Esophagus muscularis mucosa (tissue), 4 donors: Measurements from ENCODE around the gene DOCK10. TPM values are rescaled to one million over a fixed set of nuclear protein-coding genes. Genes with fewer than 3 reads are reported as not detected.

Experiments used
- DNase-seq: peaks from one replicate; pipeline ENCODE4 v3.0.0-alpha.2; 2017; ENCODE audit errors: extremely low spot score
- H3K27ac ChIP-seq, 4 donors: fragments of 200-600 bp; sonication (generic); replicated peaks in 1 of 4; 1 replicate in 3 of 4; 2 replicates in 1 of 4; pipeline ENCODE4 v1.5.1; 2016 to 2019; ENCODE audit warnings: mild to moderate bottlenecking in 1 of 4
- H3K27me3 ChIP-seq, 4 donors: fragments of 200-600 bp; sonication (generic); one replicate each; pipeline versions ENCODE4 v1.5.1 to v1.6.0; 2016 to 2019
- H3K36me3 ChIP-seq, 4 donors: fragments of 200-600 bp; sonication (generic); one replicate each; pipeline ENCODE4 v1.5.1; 2016 to 2019
- H3K4me1 ChIP-seq, 4 donors: fragments of 200-600 bp; sonication (generic); one replicate each; pipeline ENCODE4 v1.5.1; 2016 to 2019
- H3K4me3 ChIP-seq, 4 donors: fragments of 200-600 bp; sonication (generic); 1 replicate in 2 of 4; 2 replicates in 2 of 4; pipeline ENCODE4 v1.5.1; 2016 to 2019; ENCODE audit warnings: mild to moderate bottlenecking in 4 of 4, moderate library complexity in 1 of 4
- H3K9me3 ChIP-seq, 4 donors: fragments of 200-600 bp; sonication (generic); 1 replicate in 3 of 4; 2 replicates in 1 of 4; pipeline ENCODE4 v1.5.1; 2016 to 2019
- EP300 ChIP-seq: sonication (generic); formaldehyde crosslinking; IDR thresholded peaks from one replicate; pipeline ENCODE4 v1.6.1; 2017; ENCODE audit warnings: antibody characterized with exemption
- POLR2A ChIP-seq: fragments of 450-650 bp; IDR thresholded peaks from one replicate; pipeline ENCODE4 v1.6.1; 2017; ENCODE audit warnings: antibody characterized with exemption, moderate library complexity, mild to moderate bottlenecking, low read depth
- POLR2AphosphoS5 ChIP-seq, 2 donors: sonication (generic); formaldehyde crosslinking; IDR thresholded peaks; one replicate each; pipeline ENCODE4 v1.6.1; 2017; ENCODE audit warnings: antibody characterized with exemption in 2 of 2
- WGBS: methylation state at CpG from one replicate; pipeline ENCODE4 v1.1.5; 2018; 5-methylcytosine and 5-hydroxymethylcytosine counted together
- intact Hi-C: fragments of 100-400 bp; cut with DNase I; formaldehyde crosslinking; loops from one replicate; pipeline ENCODE4 v1.15.1; 2023
- total RNA-seq, 4 donors: library from RNA; depleted of rRNA; stranded (reverse); fragments of >200 nt; gene quantifications; one replicate each; pipeline versions ENCODE4 v1.1.0 to v1.2.1, GENCODE V29; 2016
- TF ChIP-seq, protein P1 (sequence below), 3 experiments: fragments of 200-600 bp in 2 of 3; fragments of 450-650 bp in 1 of 3; sonication (generic) in 2 of 3; IDR thresholded peaks; one replicate each; pipeline ENCODE4 v1.5.1; 2017 to 2019; ENCODE audit warnings: antibody characterized with exemption in 3 of 3, mild to moderate bottlenecking in 2 of 3, moderate library complexity in 1 of 3

Gene DOCK10
- total RNA-seq, 4 donors from 2014 or later = 1.9 to 11.6 (median 6.3) TPM

DNA sequence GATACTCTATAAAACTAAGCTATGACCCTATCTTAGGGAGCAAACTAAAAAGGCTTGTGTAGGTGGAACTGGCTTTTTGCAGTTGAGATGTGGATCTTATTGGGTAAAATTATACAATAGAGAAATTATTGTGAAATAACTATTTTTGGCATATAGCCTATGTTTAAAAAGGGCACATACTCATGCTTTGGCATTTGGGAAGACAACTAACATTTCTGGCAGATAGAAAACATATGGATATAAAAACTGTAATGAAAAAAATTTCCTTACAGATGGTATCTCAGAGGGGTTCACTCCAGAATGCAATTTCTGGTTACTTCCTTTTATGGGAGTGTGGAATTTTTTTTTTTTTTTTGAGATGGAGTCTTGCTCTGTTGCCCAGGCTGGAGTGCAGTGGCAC lies 206.0 kb downstream of the DOCK10 start:
- H3K27me3 ChIP-seq = no peaks in the 10 kb centered on the region
- no peaks in the 10 kb centered on the region for H3K4me1 ChIP-seq
- TF ChIP-seq, protein P1, sequence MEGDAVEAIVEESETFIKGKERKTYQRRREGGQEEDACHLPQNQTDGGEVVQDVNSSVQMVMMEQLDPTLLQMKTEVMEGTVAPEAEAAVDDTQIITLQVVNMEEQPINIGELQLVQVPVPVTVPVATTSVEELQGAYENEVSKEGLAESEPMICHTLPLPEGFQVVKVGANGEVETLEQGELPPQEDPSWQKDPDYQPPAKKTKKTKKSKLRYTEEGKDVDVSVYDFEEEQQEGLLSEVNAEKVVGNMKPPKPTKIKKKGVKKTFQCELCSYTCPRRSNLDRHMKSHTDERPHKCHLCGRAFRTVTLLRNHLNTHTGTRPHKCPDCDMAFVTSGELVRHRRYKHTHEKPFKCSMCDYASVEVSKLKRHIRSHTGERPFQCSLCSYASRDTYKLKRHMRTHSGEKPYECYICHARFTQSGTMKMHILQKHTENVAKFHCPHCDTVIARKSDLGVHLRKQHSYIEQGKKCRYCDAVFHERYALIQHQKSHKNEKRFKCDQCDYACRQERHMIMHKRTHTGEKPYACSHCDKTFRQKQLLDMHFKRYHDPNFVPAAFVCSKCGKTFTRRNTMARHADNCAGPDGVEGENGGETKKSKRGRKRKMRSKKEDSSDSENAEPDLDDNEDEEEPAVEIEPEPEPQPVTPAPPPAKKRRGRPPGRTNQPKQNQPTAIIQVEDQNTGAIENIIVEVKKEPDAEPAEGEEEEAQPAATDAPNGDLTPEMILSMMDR (IDR thresholded peaks at IDR 0.05) = no peak
- no peak for TF ChIP-seq POLR2A
- TF ChIP-seq EP300 = no peak
- no peak for TF ChIP-seq POLR2AphosphoS5 (IDR thresholded peaks at IDR 0.05)
- H3K9me3 ChIP-seq = no peaks in the 10 kb centered on the region
- no peak overlapping the region for H3K4me3 ChIP-seq
- intact Hi-C loops = no loop called here
- peaks cover 0 to 7% (median 0%) of the 10 kb centered on the region in 4 donors for H3K36me3 ChIP-seq
- no peak overlapping the region for H3K27ac ChIP-seq
- no peak for DNase-seq

DNA sequence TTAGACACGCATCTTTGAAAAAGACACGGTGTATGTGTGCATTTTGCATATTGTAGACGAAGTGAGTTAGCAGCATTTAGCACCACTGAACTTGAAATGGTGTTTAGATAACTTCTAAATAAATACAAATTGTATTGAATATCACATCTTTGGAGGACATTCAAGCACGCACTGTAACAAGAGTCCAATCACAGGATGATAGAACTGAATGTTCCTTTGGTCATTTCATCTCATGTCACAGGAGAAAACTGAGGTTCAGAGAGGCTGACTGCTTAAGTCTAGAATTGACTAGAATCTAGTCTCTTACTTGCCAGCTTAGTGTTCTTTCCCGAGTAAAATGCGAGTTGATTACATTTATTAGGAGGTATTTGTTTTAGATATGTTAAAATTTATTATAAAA lies 206.9 kb downstream of the DOCK10 start:
- Histone ChIP-seq H3K27ac (no peak overlapping the region), H3K27me3 (no peaks in the 10 kb centered on the region), H3K4me3 (no peak overlapping the region), H3K36me3 (peaks cover 0 to 7% (median 0%) of the 10 kb centered on the region in 4 donors), H3K4me1 (no peaks in the 10 kb centered on the region), H3K9me3 (no peaks in the 10 kb centered on the region)
- WGBS = 98% methylated on average over 6 of the region's 6 CpGs
- intact Hi-C loops = no loop called here
- no peak for DNase-seq
- TF ChIP-seq POLR2AphosphoS5 (IDR thresholded peaks at IDR 0.05) = no peak
- no peak for TF ChIP-seq EP300
- TF ChIP-seq, protein P1 (IDR thresholded peaks at IDR 0.05) = no peak
- TF ChIP-seq POLR2A = no peak

DNA sequence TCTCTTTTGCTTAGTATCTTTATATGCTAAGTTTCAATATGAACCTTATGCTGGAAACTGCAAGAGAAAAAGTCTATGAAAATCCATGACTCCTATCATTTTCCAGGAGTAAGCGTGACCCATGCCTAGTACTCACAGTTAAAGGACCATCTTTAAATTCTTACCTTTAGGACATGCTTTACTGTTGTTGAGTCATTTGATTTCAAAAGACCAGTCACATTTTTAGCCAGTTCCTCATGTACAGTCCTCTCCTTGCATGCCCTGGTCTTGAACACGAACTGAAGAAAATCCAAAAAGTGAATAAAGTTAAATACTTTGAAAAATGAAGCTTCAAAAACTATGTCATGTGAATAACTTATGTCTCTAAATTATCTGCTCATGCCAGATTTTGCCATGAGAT lies 208.3 kb downstream of the DOCK10 start:
- WGBS = 89% methylated on average over 2 of the region's 2 CpGs
- Histone ChIP-seq H3K4me1 (no peaks in the 10 kb centered on the region), H3K36me3 (peaks cover 0 to 15% (median 0%) of the 10 kb centered on the region in 4 donors), H3K9me3 (no peaks in the 10 kb centered on the region), H3K27me3 (no peaks in the 10 kb centered on the region), H3K27ac (no peak overlapping the region), H3K4me3 (no peak overlapping the region)
- no peak for DNase-seq
- intact Hi-C loops = no loop called here
- TF ChIP-seq POLR2A (no peak), EP300 (no peak), POLR2AphosphoS5 (IDR thresholded peaks at IDR 0.05) (no peak)
- TF ChIP-seq, protein P1 (IDR thresholded peaks at IDR 0.05) = no peak

DNA sequence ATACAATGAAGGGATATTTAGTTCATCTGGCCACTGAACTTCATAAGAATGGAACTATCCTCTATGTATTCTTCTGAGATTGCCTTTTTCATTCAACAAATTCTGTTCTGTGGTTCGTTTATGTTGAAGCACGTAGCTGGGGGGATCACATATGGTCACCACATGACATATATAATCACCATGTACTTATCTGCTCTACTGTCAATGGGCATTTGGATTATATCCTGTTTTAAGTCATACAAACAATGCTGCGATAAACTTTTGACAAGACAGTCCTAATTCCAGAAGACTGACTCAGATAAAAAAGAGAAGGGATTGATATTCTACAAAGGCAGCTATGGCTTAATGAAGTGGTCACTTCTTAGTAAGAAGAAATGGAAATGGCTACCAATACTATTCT lies 210.1 kb downstream of the DOCK10 start:
- intact Hi-C loops = no loop called here
- WGBS = 73% methylated on average over 3 of the region's 3 CpGs
- H3K4me1 ChIP-seq = no peaks in the 10 kb centered on the region
- H3K27me3 ChIP-seq = no peaks in the 10 kb centered on the region
- no peak overlapping the region for H3K4me3 ChIP-seq
- DNase-seq = no peak
- peaks cover 0 to 15% (median 0%) of the 10 kb centered on the region in 4 donors for H3K36me3 ChIP-seq
- no peaks in the 10 kb centered on the region for H3K9me3 ChIP-seq
- no peak overlapping the region for H3K27ac ChIP-seq
- TF ChIP-seq POLR2A = no peak
- TF ChIP-seq, protein P1 (IDR thresholded peaks at IDR 0.05) = no peak
- no peak for TF ChIP-seq EP300
- TF ChIP-seq POLR2AphosphoS5 (IDR thresholded peaks at IDR 0.05) = no peak

DNA sequence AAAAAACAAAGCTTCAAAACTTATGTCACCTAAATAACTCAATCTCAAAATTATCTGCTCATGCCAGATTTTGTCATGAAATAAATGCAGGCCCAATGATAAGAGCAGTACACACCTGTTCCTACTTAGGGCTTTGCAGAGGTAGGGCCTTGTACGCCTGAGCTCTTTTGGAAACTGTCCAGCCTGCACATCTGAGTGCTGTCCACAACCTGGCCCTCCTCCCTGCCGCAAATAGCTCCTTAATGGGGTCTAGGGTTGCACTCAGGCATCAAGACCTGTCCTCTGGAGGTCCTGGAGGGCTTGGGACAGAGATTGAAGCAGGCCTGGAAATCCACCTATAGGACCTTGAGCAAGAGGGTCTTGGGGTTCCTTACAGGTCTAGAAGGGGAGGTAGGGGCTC lies 210.7 kb downstream of the DOCK10 start:
- Histone ChIP-seq H3K4me1 (no peaks in the 10 kb centered on the region), H3K9me3 (no peaks in the 10 kb centered on the region), H3K36me3 (peaks cover 0 to 15% (median 0%) of the 10 kb centered on the region in 4 donors), H3K4me3 (no peak overlapping the region), H3K27me3 (no peaks in the 10 kb centered on the region), H3K27ac (no peak overlapping the region)
- WGBS = 0% methylated on average over 1 of the region's 2 CpGs
- TF ChIP-seq, protein P1 (IDR thresholded peaks at IDR 0.05) = no peak
- TF ChIP-seq POLR2A (no peak), EP300 (no peak), POLR2AphosphoS5 (IDR thresholded peaks at IDR 0.05) (no peak)
- intact Hi-C loops = no loop called here
- DNase-seq = no peak
